HFFc6 (cell line): ENCODE results near the gene C11orf65. TPM values are rescaled to one million over a fixed set of nuclear protein-coding genes. Genes with fewer than 3 reads are reported as not detected.
"Not testable (repeated sequence)": the region's sequence is repeated elsewhere in the genome, so short reads cannot be mapped to it uniquely, and the experiment has no call there.

Experiments
- DNase-seq: peaks from one replicate; pipeline ENCODE4 v3.0.0-alpha.2; 2018
- H3K27ac Mint-ChIP-seq: 2 replicates; pipeline ENCODE4 v1.8.0; 2020; ENCODE audit warnings: mild to moderate bottlenecking, mixed read lengths
- H3K27me3 Mint-ChIP-seq: 2 replicates; pipeline ENCODE4 v1.8.0; 2021; ENCODE audit warnings: mild to moderate bottlenecking, moderate library complexity, mixed read lengths; ENCODE audit not compliant: insufficient read depth
- H3K36me3 Mint-ChIP-seq: 2 replicates; pipeline ENCODE4 v1.8.0; 2021; ENCODE audit warnings: low read depth, mixed read lengths
- H3K4me1 Mint-ChIP-seq: 2 replicates; pipeline ENCODE4 v1.8.0; 2020; ENCODE audit warnings: low read depth, mixed read lengths
- H3K4me3 Mint-ChIP-seq: 2 replicates; pipeline ENCODE4 v1.8.0; 2020; ENCODE audit warnings: mild to moderate bottlenecking, moderate library complexity, mixed read lengths
- H3K9me3 Mint-ChIP-seq: 2 replicates; pipeline ENCODE4 v1.8.0; 2020; ENCODE audit warnings: mild to moderate bottlenecking, mixed read lengths
- total RNA-seq, 6 experiments: library from RNA; stranded (reverse); fragmentation: NEBNext Ultra II Directional; extraction: Animal tissue kit (Norgen Biotek cat#: 25700); gene quantifications; 2 replicates in 1 of 6; 3 replicates in 5 of 6; pipeline ENCODE4 v1.2.3, GENCODE V29; 2021
- TF ChIP-seq, protein P1 (sequence below): fragments of 200-600 bp; sonication (generic); IDR thresholded peaks from 2 replicates; pipeline ENCODE4 v1.5.0; 2021; ENCODE audit warnings: antibody characterized with exemption, mild to moderate bottlenecking

Gene C11orf65
- total RNA-seq, 6 experiments from 2014 or later, result 0.47 to 0.69 (median 0.51) TPM; not detected in 1

DNA sequence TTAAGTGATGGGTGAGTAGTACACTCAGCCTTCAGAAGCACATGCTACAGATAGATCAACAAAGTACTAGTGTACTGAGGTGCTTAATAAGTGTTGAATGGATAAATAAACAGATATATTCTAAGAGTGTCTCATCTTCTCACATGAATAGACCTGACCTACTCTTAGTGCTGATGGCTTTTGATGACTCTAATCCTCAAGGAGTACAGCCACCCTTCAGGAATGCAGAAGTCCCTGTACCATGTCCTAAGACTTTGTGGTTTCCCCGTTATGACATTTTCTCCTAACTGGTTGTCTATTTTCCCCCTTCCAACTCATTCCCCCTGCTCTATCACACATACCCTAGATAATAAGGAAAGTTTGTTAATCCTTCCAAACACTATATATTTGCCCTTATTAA, 61.6 kb downstream of the C11orf65 start:
- Mint-ChIP-seq H3K27ac (no peak overlapping the region), H3K36me3 (no peaks in the 10 kb centered on the region), H3K4me1 (peaks cover 7% of the 10 kb centered on the region; the same call in 1 of the 2 replicates), H3K27me3 (no peaks in the 10 kb centered on the region; the same call in 1 of the 2 replicates), H3K4me3 (no peak overlapping the region), H3K9me3 (no peaks in the 10 kb centered on the region)
- DNase-seq, result no peak
- TF ChIP-seq, protein P1, sequence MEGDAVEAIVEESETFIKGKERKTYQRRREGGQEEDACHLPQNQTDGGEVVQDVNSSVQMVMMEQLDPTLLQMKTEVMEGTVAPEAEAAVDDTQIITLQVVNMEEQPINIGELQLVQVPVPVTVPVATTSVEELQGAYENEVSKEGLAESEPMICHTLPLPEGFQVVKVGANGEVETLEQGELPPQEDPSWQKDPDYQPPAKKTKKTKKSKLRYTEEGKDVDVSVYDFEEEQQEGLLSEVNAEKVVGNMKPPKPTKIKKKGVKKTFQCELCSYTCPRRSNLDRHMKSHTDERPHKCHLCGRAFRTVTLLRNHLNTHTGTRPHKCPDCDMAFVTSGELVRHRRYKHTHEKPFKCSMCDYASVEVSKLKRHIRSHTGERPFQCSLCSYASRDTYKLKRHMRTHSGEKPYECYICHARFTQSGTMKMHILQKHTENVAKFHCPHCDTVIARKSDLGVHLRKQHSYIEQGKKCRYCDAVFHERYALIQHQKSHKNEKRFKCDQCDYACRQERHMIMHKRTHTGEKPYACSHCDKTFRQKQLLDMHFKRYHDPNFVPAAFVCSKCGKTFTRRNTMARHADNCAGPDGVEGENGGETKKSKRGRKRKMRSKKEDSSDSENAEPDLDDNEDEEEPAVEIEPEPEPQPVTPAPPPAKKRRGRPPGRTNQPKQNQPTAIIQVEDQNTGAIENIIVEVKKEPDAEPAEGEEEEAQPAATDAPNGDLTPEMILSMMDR, result no peak

DNA sequence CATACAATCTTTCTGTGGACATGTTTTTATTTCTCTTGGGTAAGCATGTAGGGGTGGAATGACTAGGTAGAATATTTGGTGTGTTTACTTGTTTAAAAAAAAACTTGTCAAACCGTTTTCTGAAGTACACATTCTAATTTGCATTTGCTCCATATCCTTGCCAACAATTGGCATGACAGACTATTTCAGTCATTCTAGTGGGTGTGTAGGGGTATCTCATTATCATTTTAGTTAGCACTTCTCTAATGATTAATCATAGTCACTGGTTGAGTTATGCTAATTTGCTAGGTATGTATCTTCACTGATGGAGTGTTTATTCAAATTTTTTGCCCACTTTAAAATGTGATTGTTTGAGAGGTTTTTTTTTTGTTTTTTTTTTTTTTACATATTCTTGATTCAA, 64.3 kb downstream of the C11orf65 start:
- H3K27me3 Mint-ChIP-seq, result no peaks in the 10 kb centered on the region; the same call in 1 of the 2 replicates
- TF ChIP-seq, protein P1, result no peak
- no peak for DNase-seq
- H3K4me1 Mint-ChIP-seq, result peaks cover 7% of the 10 kb centered on the region; the same call in 1 of the 2 replicates
- no peak overlapping the region for H3K4me3 Mint-ChIP-seq
- H3K27ac Mint-ChIP-seq, result no peak overlapping the region
- no peaks in the 10 kb centered on the region for H3K36me3 Mint-ChIP-seq
- no peaks in the 10 kb centered on the region for H3K9me3 Mint-ChIP-seq

DNA sequence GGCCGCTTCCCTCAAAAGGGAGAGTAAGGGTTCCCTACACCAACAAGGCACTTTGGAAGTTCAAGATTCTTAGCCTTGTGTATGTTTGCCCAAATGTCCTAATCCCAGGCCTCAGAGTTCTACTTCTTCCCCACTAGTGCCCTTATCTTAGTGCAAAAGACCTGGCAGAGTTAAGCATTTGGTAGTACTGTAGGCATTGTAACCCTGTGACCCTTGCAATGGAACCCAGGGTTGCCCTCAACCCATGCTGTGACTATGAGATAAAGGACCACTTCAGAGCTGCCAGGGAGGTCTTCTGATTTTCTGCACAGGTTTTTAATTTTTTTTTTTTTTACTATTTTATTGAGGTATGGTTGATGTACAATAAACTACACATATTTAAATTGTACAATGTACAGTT, 65.1 kb downstream of the C11orf65 start:
- Mint-ChIP-seq H3K4me3 (no peak overlapping the region), H3K27me3 (no peaks in the 10 kb centered on the region; the same call in 1 of the 2 replicates), H3K4me1 (peaks cover 7% of the 10 kb centered on the region; the same call in 1 of the 2 replicates), H3K9me3 (no peaks in the 10 kb centered on the region), H3K27ac (no peak overlapping the region), H3K36me3 (no peaks in the 10 kb centered on the region)
- TF ChIP-seq, protein P1, result no peak
- no peak for DNase-seq

DNA sequence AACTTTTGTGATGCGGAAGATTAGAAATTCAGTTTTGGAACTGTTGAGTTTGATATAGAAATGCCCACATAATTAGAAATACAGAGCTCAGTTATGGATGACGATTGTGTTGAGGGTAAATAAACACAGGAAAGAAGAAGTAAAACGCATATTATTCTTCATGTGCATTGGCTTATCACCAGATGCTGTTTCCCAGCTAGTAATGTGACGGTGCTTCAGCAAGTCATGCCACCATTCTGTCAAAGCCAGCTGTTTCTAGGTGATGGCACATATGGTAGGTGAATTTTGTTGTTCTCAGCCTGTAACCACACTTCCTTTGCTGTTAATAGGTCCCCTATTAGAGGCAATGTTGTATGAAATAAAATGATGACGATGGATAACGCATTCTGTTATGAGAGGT, 68.9 kb downstream of the C11orf65 start:
- no peaks in the 10 kb centered on the region for H3K9me3 Mint-ChIP-seq
- H3K4me1 Mint-ChIP-seq, result no peaks in the 10 kb centered on the region
- no peaks in the 10 kb centered on the region for H3K36me3 Mint-ChIP-seq
- no peaks in the 10 kb centered on the region; the same call in 1 of the 2 replicates for H3K27me3 Mint-ChIP-seq
- no peak for DNase-seq
- TF ChIP-seq, protein P1, result no peak
- no peak overlapping the region for H3K4me3 Mint-ChIP-seq
- no peak overlapping the region for H3K27ac Mint-ChIP-seq

DNA sequence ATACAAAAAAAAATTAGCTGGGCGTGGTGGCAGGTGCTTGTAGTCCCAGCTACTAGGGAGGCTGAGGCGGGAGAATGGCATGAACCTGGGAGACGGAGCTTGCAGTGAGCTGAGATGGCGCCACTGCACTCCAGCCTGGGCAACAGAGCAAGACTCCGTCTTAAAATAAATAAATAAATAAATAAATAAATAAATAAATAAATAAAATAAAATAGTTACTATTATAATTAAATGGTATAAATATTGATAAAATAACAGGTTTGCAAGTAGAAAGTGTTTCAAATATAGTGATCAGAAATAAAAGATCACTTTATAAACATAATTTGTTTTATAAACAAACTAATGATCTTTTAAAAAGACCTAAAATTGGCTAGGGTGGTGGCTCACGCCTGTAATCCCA, 70.7 kb downstream of the C11orf65 start:
- H3K36me3 Mint-ChIP-seq, H3K27me3 Mint-ChIP-seq, DNase-seq, H3K9me3 Mint-ChIP-seq, H3K4me3 Mint-ChIP-seq, H3K27ac Mint-ChIP-seq, H3K4me1 Mint-ChIP-seq: not testable (repeated sequence)

DNA sequence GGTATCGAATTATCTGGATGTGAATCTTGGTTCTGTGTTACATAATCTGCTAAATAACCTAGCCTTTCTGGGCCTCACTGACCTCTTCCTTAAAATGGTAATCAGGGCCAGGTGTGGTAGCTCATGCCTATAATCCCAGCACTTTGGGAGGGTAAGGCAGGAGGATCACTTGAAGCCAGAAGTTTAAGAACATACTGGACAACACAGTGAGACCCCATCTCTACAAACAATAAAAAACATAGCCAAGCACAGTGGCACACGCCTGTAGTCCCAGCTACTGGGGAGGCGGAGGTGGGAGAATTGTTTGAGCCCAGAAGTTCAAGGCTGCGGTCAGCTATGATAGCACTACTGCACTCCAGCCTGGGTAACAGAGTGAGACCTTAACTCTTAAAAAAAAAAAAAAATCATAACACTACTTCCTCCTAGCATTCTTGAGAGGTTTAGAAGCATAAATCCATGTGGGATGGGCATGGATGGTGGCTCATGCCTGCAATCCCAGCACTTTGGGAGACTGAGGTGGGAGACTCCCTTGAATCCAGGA, 72.5 kb downstream of the C11orf65 start:
- Mint-ChIP-seq H3K9me3 (no peaks in the 10 kb centered on the region), H3K4me3 (no peak overlapping the region), H3K27me3 (no peaks in the 10 kb centered on the region; the same call in none of the 2 replicates), H3K4me1 (no peaks in the 10 kb centered on the region), H3K27ac (no peak overlapping the region), H3K36me3 (no peaks in the 10 kb centered on the region)
- TF ChIP-seq, protein P1, result no peak
- no peak for DNase-seq
